Measurements from ENCODE around the gene PER1.

GRCh38 chr17:8137645-8138373 is 14.4 kb downstream of the PER1 start:
- TF ChIP-seq, protein P1, sequence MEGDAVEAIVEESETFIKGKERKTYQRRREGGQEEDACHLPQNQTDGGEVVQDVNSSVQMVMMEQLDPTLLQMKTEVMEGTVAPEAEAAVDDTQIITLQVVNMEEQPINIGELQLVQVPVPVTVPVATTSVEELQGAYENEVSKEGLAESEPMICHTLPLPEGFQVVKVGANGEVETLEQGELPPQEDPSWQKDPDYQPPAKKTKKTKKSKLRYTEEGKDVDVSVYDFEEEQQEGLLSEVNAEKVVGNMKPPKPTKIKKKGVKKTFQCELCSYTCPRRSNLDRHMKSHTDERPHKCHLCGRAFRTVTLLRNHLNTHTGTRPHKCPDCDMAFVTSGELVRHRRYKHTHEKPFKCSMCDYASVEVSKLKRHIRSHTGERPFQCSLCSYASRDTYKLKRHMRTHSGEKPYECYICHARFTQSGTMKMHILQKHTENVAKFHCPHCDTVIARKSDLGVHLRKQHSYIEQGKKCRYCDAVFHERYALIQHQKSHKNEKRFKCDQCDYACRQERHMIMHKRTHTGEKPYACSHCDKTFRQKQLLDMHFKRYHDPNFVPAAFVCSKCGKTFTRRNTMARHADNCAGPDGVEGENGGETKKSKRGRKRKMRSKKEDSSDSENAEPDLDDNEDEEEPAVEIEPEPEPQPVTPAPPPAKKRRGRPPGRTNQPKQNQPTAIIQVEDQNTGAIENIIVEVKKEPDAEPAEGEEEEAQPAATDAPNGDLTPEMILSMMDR (IDR thresholded peaks at IDR 0.05), result no peak
- no peak for TF ChIP-seq POLR2AphosphoS5 (IDR thresholded peaks at IDR 0.05)
